H9 (cell line): ENCODE data around the gene ELOA. TPM values are rescaled to one million over a fixed set of nuclear protein-coding genes. Genes with fewer than 3 reads are reported as not detected.

Experiments used
- DNase-seq: peaks from one replicate; pipeline ENCODE4 v3.0.0-alpha.2; 2017
- H2AFZ ChIP-seq: one replicate; pipeline ENCODE4 v1.6.1; 2013; ENCODE audit warnings: mild to moderate bottlenecking, low read length, control low read depth, moderate library complexity
- H2AK5ac ChIP-seq: 2 replicates; pipeline ENCODE4 v1.6.1; 2013; ENCODE audit warnings: low read length, control low read depth, mixed read lengths; ENCODE audit not compliant: insufficient read length
- H2BK120ac ChIP-seq: one replicate; pipeline ENCODE4 v1.6.1; 2013; ENCODE audit warnings: low read depth, mild to moderate bottlenecking, low read length, control low read depth, inconsistent platforms; ENCODE audit not compliant: poor library complexity, severe bottlenecking
- H2BK12ac ChIP-seq: 2 replicates; pipeline ENCODE4 v1.6.1; 2013; ENCODE audit warnings: low read length, control low read depth, mixed read lengths, low read depth; ENCODE audit not compliant: insufficient read length
- H2BK15ac ChIP-seq: 2 replicates; pipeline ENCODE4 v1.6.1; 2013; ENCODE audit warnings: low read depth, low read length, control low read depth
- H2BK20ac ChIP-seq: one replicate; pipeline ENCODE4 v1.6.1; 2013; ENCODE audit warnings: low read depth, mild to moderate bottlenecking, low read length, control low read depth, inconsistent platforms; ENCODE audit not compliant: poor library complexity, severe bottlenecking
- H2BK5ac ChIP-seq: 2 replicates; pipeline ENCODE4 v1.6.1; 2013; ENCODE audit warnings: low read length, control low read depth, mixed read lengths; ENCODE audit not compliant: insufficient read length
- H3K14ac ChIP-seq: 2 replicates; pipeline ENCODE4 v1.6.1; 2013; ENCODE audit warnings: low read length, control low read depth; ENCODE audit not compliant: insufficient read depth
- H3K18ac ChIP-seq: 2 replicates; pipeline ENCODE4 v1.6.1; 2013; ENCODE audit warnings: low read depth, mild to moderate bottlenecking, mixed read lengths, low read length, control low read depth; ENCODE audit not compliant: insufficient read length
- H3K23ac ChIP-seq: 2 replicates; pipeline ENCODE4 v1.6.1; 2013; ENCODE audit warnings: low read length, control low read depth, mixed read lengths, low read depth; ENCODE audit not compliant: insufficient read length
- H3K23me2 ChIP-seq: 2 replicates; pipeline ENCODE4 v1.6.1; 2013; ENCODE audit warnings: low read depth, mild to moderate bottlenecking, mixed read lengths, low read length, control low read depth; ENCODE audit not compliant: insufficient read length, poor library complexity, severe bottlenecking
- H3K27ac ChIP-seq: 2 replicates; pipeline ENCODE4 v1.5.1; 2013; ENCODE audit warnings: low read length, control low read depth, mixed read lengths, low read depth; ENCODE audit not compliant: insufficient read length
- H3K27me3 ChIP-seq: 2 replicates; pipeline ENCODE4 v1.6.1; 2013; ENCODE audit warnings: low read length, control low read depth, inconsistent platforms; ENCODE audit not compliant: insufficient read depth
- H3K4ac ChIP-seq: 2 replicates; pipeline ENCODE4 v1.6.1; 2013; ENCODE audit warnings: low read depth, mild to moderate bottlenecking, control low read depth, inconsistent platforms, low read length, moderate library complexity
- H3K4me1 ChIP-seq: 2 replicates; pipeline ENCODE4 v1.6.1; 2013; ENCODE audit warnings: low read length, control low read depth, inconsistent platforms; ENCODE audit not compliant: insufficient read depth
- H3K4me2 ChIP-seq: 2 replicates; pipeline ENCODE4 v1.6.1; 2013; ENCODE audit warnings: low read length, control low read depth, mixed read lengths; ENCODE audit not compliant: insufficient read length, insufficient read depth
- H3K56ac ChIP-seq: 2 replicates; pipeline ENCODE4 v1.6.1; 2013; ENCODE audit warnings: low read depth, mild to moderate bottlenecking, mixed read lengths, low read length, control low read depth; ENCODE audit not compliant: insufficient read length
- H3K79me1 ChIP-seq: 2 replicates; pipeline ENCODE4 v1.6.1; 2013; ENCODE audit warnings: low read depth, mild to moderate bottlenecking, moderate library complexity, low read length, control low read depth, inconsistent platforms; ENCODE audit not compliant: insufficient read depth, poor library complexity, severe bottlenecking
- H3K79me2 ChIP-seq: 2 replicates; pipeline ENCODE4 v1.6.1; 2013; ENCODE audit warnings: low read length, control low read depth, inconsistent platforms; ENCODE audit not compliant: insufficient read depth
- H3K9ac ChIP-seq: 2 replicates; pipeline ENCODE4 v1.6.1; 2013; ENCODE audit warnings: low read length, control low read depth, mixed read lengths; ENCODE audit not compliant: insufficient read length; ENCODE audit errors: extremely low read depth
- H3K9me3 ChIP-seq: one replicate; pipeline ENCODE4 v1.6.1; 2013; ENCODE audit warnings: low read depth, low read length, inconsistent platforms; ENCODE audit not compliant: control insufficient read depth
- H3T11ph ChIP-seq: one replicate; pipeline ENCODE4 v1.6.1; 2013; ENCODE audit warnings: mild to moderate bottlenecking, low read length, control low read depth, inconsistent platforms
- H4K20me1 ChIP-seq: one replicate; pipeline ENCODE4 v1.6.1; 2013; ENCODE audit not compliant: control insufficient read depth, insufficient read length, insufficient read depth
- H4K5ac ChIP-seq: 2 replicates; pipeline ENCODE4 v1.6.1; 2013; ENCODE audit warnings: low read depth, mild to moderate bottlenecking, mixed read lengths, low read length, control low read depth; ENCODE audit not compliant: insufficient read length
- H4K8ac ChIP-seq: replicated peaks from 2 replicates; pipeline ENCODE4 v1.6.1; 2013; ENCODE audit warnings: low read length, control low read depth, mixed read lengths, low read depth; ENCODE audit not compliant: insufficient read length
- H4K91ac ChIP-seq: 2 replicates; pipeline ENCODE4 v1.6.1; 2013; ENCODE audit warnings: low read depth, mild to moderate bottlenecking, moderate library complexity, mixed read lengths, low read length, control low read depth; ENCODE audit not compliant: insufficient read length
- H3K27ac Mint-ChIP-seq, 3 experiments: 2 replicates in 2 of 3; 3 replicates in 1 of 3; pipeline ENCODE4 v1.8.0; 2020 to 2021; ENCODE audit warnings: mixed read lengths in 3 of 3, mild to moderate bottlenecking in 1 of 3, moderate library complexity in 1 of 3
- H3K27me3 Mint-ChIP-seq: 2 replicates; pipeline ENCODE4 v1.8.0; 2021; ENCODE audit warnings: low read depth, mild to moderate bottlenecking, moderate library complexity, mixed read lengths
- H3K36me3 Mint-ChIP-seq, 3 experiments: 2 replicates in 2 of 3; 3 replicates in 1 of 3; pipeline ENCODE4 v1.8.0; 2020 to 2021; ENCODE audit warnings: low read depth in 3 of 3, mixed read lengths in 3 of 3; ENCODE audit not compliant: insufficient read depth in 1 of 3
- H3K4me1 Mint-ChIP-seq, 2 experiments: 2 replicates each; pipeline ENCODE4 v1.8.0; 2020; ENCODE audit warnings: mixed read lengths in 2 of 2
- H3K4me3 Mint-ChIP-seq, 2 experiments: 2 replicates in 1 of 2; 3 replicates in 1 of 2; pipeline ENCODE4 v1.8.0; 2020 to 2021; ENCODE audit warnings: mild to moderate bottlenecking in 2 of 2, mixed read lengths in 2 of 2, moderate library complexity in 1 of 2
- H3K9me3 Mint-ChIP-seq, 2 experiments: 2 replicates in 1 of 2; 3 replicates in 1 of 2; pipeline ENCODE4 v1.8.0; 2020; ENCODE audit warnings: mild to moderate bottlenecking in 2 of 2, mixed read lengths in 2 of 2, moderate library complexity in 1 of 2
- WGBS: extraction: QIAGEN DNeasy Blood & Tissue Kit; methylation state at CpG from one replicate; pipeline ENCODE4 v1.1.7; 2013; ENCODE audit warnings: missing lambda C conversion rate, low lambda C conversion rate, mixed read lengths; ENCODE audit not compliant: insufficient read length; ENCODE audit errors: extremely low coverage; 5-methylcytosine and 5-hydroxymethylcytosine counted together
- total RNA-seq: library from RNA; stranded (reverse); gene quantifications from 2 replicates; pipeline ENCODE4 v1.2.1, GENCODE V29; 2021
- TF ChIP-seq, protein P1 (sequence below): fragments of 200-600 bp; sonication (generic); conservative IDR thresholded peaks from 3 replicates; pipeline ENCODE4 v1.8.0; 2021; ENCODE audit warnings: antibody characterized with exemption, mild to moderate bottlenecking

The ELOA gene
- total RNA-seq, 1 experiment from 2014 or later, result 66.2 TPM

DNA sequence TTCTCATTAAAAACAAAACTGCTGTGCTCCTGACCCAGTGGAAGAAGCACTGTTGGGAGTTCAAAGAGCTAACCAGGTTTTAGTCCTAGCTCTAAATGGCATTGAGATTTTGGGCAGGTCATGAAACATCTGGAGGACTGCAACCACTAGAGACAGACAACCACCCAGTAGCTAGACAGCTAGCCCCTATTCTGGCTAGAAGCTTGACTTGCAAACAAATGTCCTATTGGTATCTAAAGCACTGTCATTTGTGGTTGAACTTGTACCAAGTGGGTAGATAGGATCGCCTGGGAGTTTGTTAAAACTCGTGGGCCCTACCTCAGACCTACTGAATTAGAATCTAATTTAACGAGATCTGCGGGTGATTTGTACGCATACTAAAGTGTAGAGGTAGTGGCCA lies 44.8 kb upstream of the ELOA start:
- Mint-ChIP-seq H3K4me1 (peaks cover 28 to 31% of the 10 kb centered on the region in 2 experiments), H3K4me3 (no peak overlapping the region), H3K9me3 (no peaks in the 10 kb centered on the region), H3K27me3 (no peaks in the 10 kb centered on the region; the same call in 1 of the 2 replicates), H3K36me3 (peaks cover 74 to 91% (median 89%) of the 10 kb centered on the region in 3 experiments), H3K27ac (peak overlapping the region in 1 of 3 experiments; percentile 83; a peak in 2 of 7 replicates)
- Histone ChIP-seq H3K23me2 (no peaks in the 10 kb centered on the region), H4K5ac (no peak overlapping the region), H4K91ac (no peak overlapping the region), H3K27me3 (no peaks in the 10 kb centered on the region), H2BK5ac (no peak overlapping the region), H4K20me1 (no peaks in the 10 kb centered on the region), H2BK15ac (no peak overlapping the region), H3K79me1 (peaks cover 22% of the 10 kb centered on the region), H3K4me1 (peaks cover 2% of the 10 kb centered on the region; the same call in 1 of the 2 replicates), H3K4me2 (no peak overlapping the region), H3K56ac (no peak overlapping the region), H3K9me3 (no peaks in the 10 kb centered on the region), H3K14ac (no peak overlapping the region), H2BK12ac (no peak overlapping the region), H3K18ac (no peak overlapping the region), H3K27ac (no peak overlapping the region), H2AK5ac (no peak overlapping the region), H3K23ac (no peak overlapping the region), H2BK120ac (no peak overlapping the region), H3K79me2 (peaks cover 22% of the 10 kb centered on the region; the same call in 1 of the 2 replicates), H4K8ac (no peak overlapping the region), H3T11ph (no peak overlapping the region), H3K4ac (no peak overlapping the region), H2BK20ac (no peak overlapping the region), H2AFZ (no peak overlapping the region), H3K9ac (no peak overlapping the region)
- no CpG with 5 or more reads among the region's 5 CpGs for WGBS
- DNase-seq, result no peak
- TF ChIP-seq, protein P1, sequence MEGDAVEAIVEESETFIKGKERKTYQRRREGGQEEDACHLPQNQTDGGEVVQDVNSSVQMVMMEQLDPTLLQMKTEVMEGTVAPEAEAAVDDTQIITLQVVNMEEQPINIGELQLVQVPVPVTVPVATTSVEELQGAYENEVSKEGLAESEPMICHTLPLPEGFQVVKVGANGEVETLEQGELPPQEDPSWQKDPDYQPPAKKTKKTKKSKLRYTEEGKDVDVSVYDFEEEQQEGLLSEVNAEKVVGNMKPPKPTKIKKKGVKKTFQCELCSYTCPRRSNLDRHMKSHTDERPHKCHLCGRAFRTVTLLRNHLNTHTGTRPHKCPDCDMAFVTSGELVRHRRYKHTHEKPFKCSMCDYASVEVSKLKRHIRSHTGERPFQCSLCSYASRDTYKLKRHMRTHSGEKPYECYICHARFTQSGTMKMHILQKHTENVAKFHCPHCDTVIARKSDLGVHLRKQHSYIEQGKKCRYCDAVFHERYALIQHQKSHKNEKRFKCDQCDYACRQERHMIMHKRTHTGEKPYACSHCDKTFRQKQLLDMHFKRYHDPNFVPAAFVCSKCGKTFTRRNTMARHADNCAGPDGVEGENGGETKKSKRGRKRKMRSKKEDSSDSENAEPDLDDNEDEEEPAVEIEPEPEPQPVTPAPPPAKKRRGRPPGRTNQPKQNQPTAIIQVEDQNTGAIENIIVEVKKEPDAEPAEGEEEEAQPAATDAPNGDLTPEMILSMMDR, result no peak
